ENCODE results near the gene RYR2. TPM values are rescaled to one million over a fixed set of nuclear protein-coding genes. Genes with fewer than 3 reads are reported as not detected.

The RYR2 gene
- total RNA-seq, 6 donors from 2014 or later = 1.8 to 23.0 (median 3.7) TPM

- Histone ChIP-seq H3K27ac (no peak overlapping the region), H3K36me3 (no peaks in the 10 kb centered on the region), H3K4me3 (no peak overlapping the region), H3K9me3 (no peaks in the 10 kb centered on the region), H3K27me3 (no peaks in the 10 kb centered on the region), H3K4me1 (no peaks in the 10 kb centered on the region)
- WGBS, 2 donors = 83% methylated on average over 6 of the region's 6 CpGs
- no peak for TF ChIP-seq POLR2A (IDR thresholded peaks at IDR 0.05)
- TF ChIP-seq EP300 (IDR thresholded peaks at IDR 0.05) = no peak
- TF ChIP-seq POLR2AphosphoS5 (IDR thresholded peaks at IDR 0.05) = no peak
- DNase-seq (no peak), ATAC-seq (ENCODE audit: low FRiP score in 2 of 2) (no peak)
Measured at GRCh38 chr1:237199026-237199425, 157.0 kb downstream of the RYR2 start.

- DNase-seq (no peak), ATAC-seq (ENCODE audit: low FRiP score in 2 of 2) (no peak)
- TF ChIP-seq POLR2A (IDR thresholded peaks at IDR 0.05) (no peak), CTCF (IDR thresholded peaks at IDR 0.05) (no peak), POLR2AphosphoS5 (IDR thresholded peaks at IDR 0.05) (no peak), EP300 (IDR thresholded peaks at IDR 0.05) (no peak)
- Histone ChIP-seq H3K36me3 (no peaks in the 10 kb centered on the region), H3K9me3 (no peaks in the 10 kb centered on the region), H3K4me1 (no peaks in the 10 kb centered on the region), H3K4me3 (no peak overlapping the region), H3K27me3 (no peaks in the 10 kb centered on the region), H3K27ac (no peak overlapping the region)
- 73 to 74% methylated on average over 4 of the region's 4 CpGs for WGBS, 2 donors
Measured at GRCh38 chr1:237201155-237201554, 159.2 kb downstream of the RYR2 start.

- Histone ChIP-seq H3K9me3 (no peaks in the 10 kb centered on the region), H3K4me1 (no peaks in the 10 kb centered on the region), H3K27ac (no peak overlapping the region), H3K27me3 (no peaks in the 10 kb centered on the region), H3K4me3 (no peak overlapping the region), H3K36me3 (no peaks in the 10 kb centered on the region)
- DNase-seq (peak in 1 of 2 donors; percentile 13), ATAC-seq (ENCODE audit: low FRiP score in 2 of 2) (no peak)
- WGBS, 2 donors = 80 to 87% methylated on average over 1 to 4 of the region's 4 CpGs
- TF ChIP-seq POLR2A (IDR thresholded peaks at IDR 0.05) (no peak), CTCF (IDR thresholded peaks at IDR 0.05) (no peak), EP300 (IDR thresholded peaks at IDR 0.05) (no peak), POLR2AphosphoS5 (IDR thresholded peaks at IDR 0.05) (no peak)
Measured at GRCh38 chr1:237204841-237205240, 162.9 kb downstream of the RYR2 start.

GRCh38 chr1:237205400-237206064 lies 163.5 kb downstream of the RYR2 start:
- H3K4me1 ChIP-seq = no peaks in the 10 kb centered on the region
- peak; percentile 81 to 91 for ATAC-seq (ENCODE audit: low FRiP score in 2 of 2)
- TF ChIP-seq POLR2AphosphoS5 (IDR thresholded peaks at IDR 0.05) (peak in 1 of 2 donors; percentile 21), POLR2A (IDR thresholded peaks at IDR 0.05) (no peak)
- H3K9me3 ChIP-seq = no peaks in the 10 kb centered on the region
- DNase-seq = peak; percentile 26 to 30
- no peaks in the 10 kb centered on the region for H3K27me3 ChIP-seq
- no peak overlapping the region for H3K4me3 ChIP-seq
- H3K27ac ChIP-seq = no peak overlapping the region
- 73 to 91% methylated on average over 12 to 14 of the region's 14 CpGs for WGBS, 2 donors
- H3K36me3 ChIP-seq = no peaks in the 10 kb centered on the region

- peak in 1 of 2 donors; percentile 46 for ATAC-seq (ENCODE audit: low FRiP score in 2 of 2)
- WGBS, 2 donors = 77 to 88% methylated on average over 6 of the region's 6 CpGs
- Histone ChIP-seq H3K9me3 (no peaks in the 10 kb centered on the region), H3K27me3 (no peaks in the 10 kb centered on the region), H3K4me3 (no peak overlapping the region), H3K36me3 (no peaks in the 10 kb centered on the region), H3K27ac (no peak overlapping the region), H3K4me1 (no peaks in the 10 kb centered on the region)
- no peak for DNase-seq
- TF ChIP-seq CTCF (IDR thresholded peaks at IDR 0.05) (no peak), POLR2A (IDR thresholded peaks at IDR 0.05) (no peak), POLR2AphosphoS5 (IDR thresholded peaks at IDR 0.05) (no peak)
Measured at GRCh38 chr1:237206065-237206414, 164.1 kb downstream of the RYR2 start.

- no peak for ATAC-seq (ENCODE audit: low FRiP score in 2 of 2)
- 85 to 86% methylated on average over 5 of the region's 5 CpGs for WGBS, 2 donors
- no peaks in the 10 kb centered on the region for H3K27me3 ChIP-seq
- no peaks in the 10 kb centered on the region for H3K9me3 ChIP-seq
- no peaks in the 10 kb centered on the region for H3K4me1 ChIP-seq
- TF ChIP-seq CTCF (IDR thresholded peaks at IDR 0.05) = no peak
- TF ChIP-seq POLR2AphosphoS5 (IDR thresholded peaks at IDR 0.05) = no peak
- TF ChIP-seq POLR2A (IDR thresholded peaks at IDR 0.05) = no peak
- no peak overlapping the region for H3K4me3 ChIP-seq
- DNase-seq = no peak
- no peak overlapping the region for H3K27ac ChIP-seq
- H3K36me3 ChIP-seq = no peaks in the 10 kb centered on the region
Measured at GRCh38 chr1:237211031-237211430, 169.0 kb downstream of the RYR2 start.
